Skeletal muscle cell (primary cell): ENCODE results near the gene FEM1A.
"Not testable (repeated sequence)": the region's sequence is repeated elsewhere in the genome, so short reads cannot be mapped to it uniquely, and the experiment has no call there.

Source experiments
- DNase-seq: peaks from one replicate; pipeline ENCODE4 v3.0.0-alpha.2; 2010; ENCODE audit warnings: low read depth
- H3K4me3 ChIP-seq: 2 replicates; pipeline ENCODE4 v1.5.1; 2011; ENCODE audit warnings: low read depth, mild to moderate bottlenecking, control low read depth, low read length, moderate library complexity

Gene FEM1A

DNA sequence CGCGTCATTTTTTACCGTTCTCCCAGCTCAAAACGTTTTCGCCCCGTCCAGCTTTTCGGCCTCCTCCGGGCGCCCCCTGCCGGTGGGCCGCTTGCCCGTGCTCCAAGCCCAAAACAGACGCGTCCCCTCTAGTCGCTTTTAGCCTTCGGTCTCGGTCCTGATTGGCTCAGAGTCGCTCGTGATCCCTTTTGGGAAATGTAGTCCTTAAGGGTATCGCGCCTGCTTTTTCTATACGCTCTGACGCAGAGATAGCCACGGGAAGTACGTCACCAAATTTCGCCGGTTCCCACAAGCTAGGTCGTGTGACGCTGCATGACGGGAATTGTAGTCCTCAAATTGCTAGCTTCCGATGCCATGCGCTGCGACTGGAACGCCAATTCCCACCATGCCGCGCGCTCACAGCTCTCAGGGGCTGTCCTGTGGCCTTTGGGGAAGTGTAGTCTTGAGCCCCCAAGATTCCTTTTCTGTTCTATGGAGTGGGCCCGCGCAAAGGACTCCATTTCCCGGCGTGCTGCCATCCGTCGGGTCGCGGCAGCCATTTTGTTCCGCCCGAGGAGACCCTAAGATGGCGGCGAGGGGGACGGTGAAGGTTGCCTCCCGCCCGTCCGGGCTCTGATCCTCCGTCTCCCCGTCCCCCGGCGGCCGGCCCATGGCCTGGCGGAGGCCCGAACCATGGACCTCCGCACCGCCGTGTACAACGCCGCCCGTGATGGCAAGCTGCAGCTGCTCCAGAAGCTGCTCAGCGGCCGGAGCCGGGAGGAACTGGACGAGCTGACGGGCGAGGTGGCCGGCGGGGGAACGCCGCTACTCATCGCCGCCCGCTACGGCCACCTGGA, at the start of gene FEM1A:
TSS of gene FEM1A (plus strand) at position 552 of the 836 bp plus-strand sequence. CDS start at position 673, 121 bp downstream.
- peak within 1 kb of the TSS; percentile 69 for H3K4me3 ChIP-seq
- DNase-seq, result peak; percentile 100

- H3K4me3 ChIP-seq, result no peak overlapping the region
- no peak for DNase-seq
These were observed 48.5 kb upstream of the FEM1A start for GRCh38 chr19:4742723-4743646.

DNA sequence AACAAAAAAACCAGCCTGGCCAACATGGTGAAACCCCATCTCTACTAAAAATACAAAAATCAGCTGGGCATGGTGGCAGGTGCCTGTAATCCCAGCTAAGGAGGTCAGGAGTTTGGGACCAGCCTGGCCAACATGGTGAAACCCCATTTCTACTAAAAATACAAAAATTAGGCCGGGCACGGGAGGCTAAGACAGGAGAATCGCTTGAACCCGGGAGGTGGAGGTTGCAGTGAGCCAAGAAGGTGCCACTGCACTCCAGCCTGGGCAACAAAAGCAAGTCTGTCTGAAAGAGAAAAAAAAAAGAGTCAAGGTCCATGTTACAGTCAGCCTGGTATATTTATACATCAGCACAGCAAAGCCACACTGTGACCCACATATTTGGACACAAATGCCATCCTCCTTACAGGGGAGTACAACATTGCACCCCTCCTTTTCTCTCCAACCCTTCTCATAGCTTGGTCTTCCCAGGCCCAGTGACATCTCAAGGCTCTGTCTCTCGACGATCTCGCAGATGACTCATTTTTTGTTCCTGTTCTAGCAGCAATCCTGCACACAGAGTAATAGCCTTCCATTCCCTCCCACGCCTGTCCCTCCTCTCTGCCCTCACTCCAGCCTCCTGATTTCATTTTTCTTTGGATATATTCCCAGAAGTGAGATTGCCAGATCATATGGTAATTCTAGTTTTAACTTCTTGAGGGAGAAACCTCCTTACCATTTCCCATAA, 46.9 kb upstream of the FEM1A start:
- DNase-seq, result peak; percentile 81
- no peak overlapping the region for H3K4me3 ChIP-seq

DNA sequence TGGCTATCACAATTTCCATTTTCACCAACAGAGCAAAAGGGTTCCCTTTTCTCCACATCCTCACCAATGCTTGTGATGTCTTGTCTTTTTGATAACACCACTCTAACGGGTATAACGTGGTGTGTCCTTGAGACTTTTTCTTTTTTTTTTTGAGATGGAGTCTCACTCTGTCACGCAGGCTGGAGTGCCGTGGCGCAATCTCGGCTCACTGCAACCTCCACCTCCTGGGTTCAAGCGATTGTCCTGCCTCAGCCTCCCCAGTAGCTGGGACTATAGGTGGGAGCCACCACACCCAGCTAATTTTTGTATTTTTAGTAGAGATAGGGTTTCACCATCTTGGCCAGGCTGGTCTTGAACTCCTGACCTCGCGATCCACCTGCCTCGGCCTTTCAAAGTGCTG, 46.4 kb upstream of the FEM1A start:
- DNase-seq, H3K4me3 ChIP-seq: not testable (repeated sequence)

- no peak for DNase-seq
- H3K4me3 ChIP-seq, result no peak overlapping the region
These were observed 45.5 kb upstream of the FEM1A start for GRCh38 chr19:4745986-4746385.

GRCh38 chr19:4748185-4748584, 43.3 kb upstream of the FEM1A start:
- H3K4me3 ChIP-seq, result no peak overlapping the region
- DNase-seq, result no peak

DNA sequence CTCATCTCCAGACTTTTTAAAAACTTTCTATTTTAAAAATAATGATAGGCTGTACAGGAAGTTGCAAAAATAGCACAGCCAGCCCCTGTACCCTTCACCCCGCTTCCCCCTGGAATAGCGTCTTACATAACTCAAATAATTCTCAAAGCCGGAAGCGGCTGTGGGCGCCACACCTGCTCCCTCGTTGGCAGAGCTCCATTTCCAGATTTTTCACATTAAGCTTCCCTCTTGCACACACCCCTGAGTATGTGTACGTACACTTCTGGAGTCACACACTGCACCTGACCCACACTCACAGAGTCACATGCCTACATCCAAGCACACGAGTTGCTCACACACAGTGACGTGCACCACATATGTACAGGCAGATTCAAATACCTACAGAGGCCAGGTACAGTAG, 42.9 kb upstream of the FEM1A start:
- H3K4me3 ChIP-seq, result no peak overlapping the region
- no peak for DNase-seq

- no peak for DNase-seq
These were observed 41.5 kb upstream of the FEM1A start for GRCh38 chr19:4749870-4750590.

DNA sequence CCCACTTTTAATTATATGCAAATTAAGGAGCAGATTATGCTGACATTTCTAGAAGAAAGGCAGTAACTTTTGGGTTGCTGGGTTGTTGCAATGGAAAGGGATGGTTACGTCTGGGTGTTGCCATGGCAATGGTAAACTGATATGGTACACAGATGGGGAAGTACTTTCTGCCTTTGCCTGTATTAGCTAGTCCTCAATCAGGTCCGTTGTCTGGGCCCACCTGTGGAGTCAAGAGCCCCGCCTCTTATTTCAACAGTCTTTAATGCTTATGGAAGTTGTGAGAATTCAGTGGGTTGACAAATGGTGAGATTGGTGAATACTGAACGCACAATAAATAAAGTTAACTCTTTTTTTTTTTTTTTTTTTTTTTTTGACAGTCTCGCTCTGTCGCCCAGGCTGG, 37.3 kb upstream of the FEM1A start:
- no peak for DNase-seq
- H3K4me3 ChIP-seq, result no peak overlapping the region

More at GRCh38 chr19:4749870-4750590, 41.5 kb upstream of the FEM1A start:
- no peak overlapping the region for H3K4me3 ChIP-seq

- no peak overlapping the region for H3K4me3 ChIP-seq
- DNase-seq, result no peak
These were observed 36.1 kb upstream of the FEM1A start for GRCh38 chr19:4755459-4755858.

- DNase-seq, result no peak
- no peak overlapping the region for H3K4me3 ChIP-seq
These were observed 33.5 kb upstream of the FEM1A start for GRCh38 chr19:4758082-4758481.

DNA sequence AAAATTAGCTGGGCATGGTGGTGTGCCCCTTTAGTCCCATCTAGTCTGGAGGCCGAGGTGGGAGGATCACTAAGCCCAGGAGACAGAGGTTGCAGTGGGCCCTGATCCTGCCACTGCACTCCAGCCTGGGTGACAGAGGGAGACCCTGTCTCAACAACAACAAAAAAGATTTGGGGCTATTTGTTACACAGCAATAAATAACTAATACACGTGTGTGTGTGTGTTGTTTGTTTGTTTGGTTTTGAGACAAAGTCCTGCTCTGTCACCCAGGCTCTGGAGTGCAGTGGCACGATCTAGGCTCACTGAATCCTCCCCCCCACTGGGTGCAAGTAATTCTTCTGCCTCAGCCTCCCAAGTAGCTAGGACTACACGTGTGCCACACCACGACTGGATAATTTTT, 32.9 kb upstream of the FEM1A start:
- no peak overlapping the region for H3K4me3 ChIP-seq
- DNase-seq, result no peak

DNA sequence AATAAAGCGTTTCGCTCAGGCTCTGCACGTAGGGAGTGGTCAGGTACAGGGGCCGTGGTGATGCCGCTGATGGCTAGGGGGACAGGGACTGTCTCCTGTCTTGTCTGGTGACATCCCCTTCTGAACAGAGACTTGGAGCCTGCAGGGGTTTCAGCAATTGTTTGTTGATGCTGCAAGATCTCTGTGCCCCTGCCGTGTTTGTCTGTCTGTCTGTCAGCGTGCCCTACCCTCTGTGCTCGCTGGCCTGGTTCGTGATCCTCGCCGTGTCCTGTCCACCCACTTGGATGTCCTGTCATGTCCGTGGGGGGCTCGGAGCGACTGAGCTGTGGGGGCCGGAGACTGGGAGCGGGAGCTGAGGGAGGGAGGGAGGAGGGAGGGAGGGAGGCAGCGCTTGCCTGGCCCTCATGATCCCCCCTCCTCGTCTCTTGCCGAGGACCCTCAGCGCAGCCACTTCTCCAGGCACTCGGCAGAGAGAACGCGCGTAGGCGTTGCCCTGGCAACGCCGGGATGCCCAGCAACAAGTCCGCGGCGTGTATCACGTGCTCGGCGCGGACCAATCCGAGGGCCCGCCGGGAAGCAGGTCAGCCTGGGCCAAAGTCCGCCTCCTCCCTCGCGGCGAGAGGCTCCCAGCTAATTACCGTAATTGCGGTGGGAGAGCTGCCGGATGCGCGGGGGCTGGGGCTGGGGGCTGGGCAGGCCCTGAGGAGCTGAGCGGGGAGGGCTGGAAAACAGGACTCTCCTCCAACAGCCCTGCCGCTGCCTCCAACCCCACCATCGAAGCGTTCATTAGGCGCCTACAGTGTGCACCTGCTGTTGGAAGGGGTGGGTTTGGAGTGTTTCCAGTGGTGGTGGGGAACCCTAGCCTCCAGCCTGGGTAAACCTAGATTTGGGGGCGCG, 31.9 kb upstream of the FEM1A start:
- DNase-seq, result peak; percentile 39
- H3K4me3 ChIP-seq, result peak overlapping the region; percentile 41

- peak overlapping the region; percentile 41 for H3K4me3 ChIP-seq
- no peak for DNase-seq
These were observed 31.3 kb upstream of the FEM1A start for GRCh38 chr19:4760285-4760650.

DNA sequence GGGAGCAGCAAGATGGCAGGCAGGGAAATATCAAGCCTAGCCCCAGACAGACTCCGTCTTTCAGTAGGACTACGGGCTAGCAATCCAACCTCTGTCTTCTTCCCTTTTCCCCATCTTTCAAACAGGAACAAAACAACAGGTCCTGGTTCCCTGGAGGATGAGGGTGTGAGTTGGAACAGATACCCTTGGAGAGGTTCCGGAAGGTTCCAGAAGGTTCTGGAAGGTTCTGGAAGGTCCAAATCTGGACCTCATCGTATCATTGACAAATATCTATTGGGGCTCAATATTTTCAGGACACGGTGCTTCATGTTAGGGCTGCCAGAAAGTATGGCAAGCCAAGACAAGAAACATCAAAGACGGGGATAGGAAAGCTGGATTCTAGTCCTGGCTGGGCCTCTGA, 28.5 kb upstream of the FEM1A start:
- no peak overlapping the region for H3K4me3 ChIP-seq
- DNase-seq, result no peak

GRCh38 chr19:4764393-4764660, 27.2 kb upstream of the FEM1A start:
- H3K4me3 ChIP-seq, result no peak overlapping the region
- no peak for DNase-seq

- no peak overlapping the region for H3K4me3 ChIP-seq
- DNase-seq, result peak; percentile 33
These were observed 22.4 kb upstream of the FEM1A start for GRCh38 chr19:4768934-4769777.

DNA sequence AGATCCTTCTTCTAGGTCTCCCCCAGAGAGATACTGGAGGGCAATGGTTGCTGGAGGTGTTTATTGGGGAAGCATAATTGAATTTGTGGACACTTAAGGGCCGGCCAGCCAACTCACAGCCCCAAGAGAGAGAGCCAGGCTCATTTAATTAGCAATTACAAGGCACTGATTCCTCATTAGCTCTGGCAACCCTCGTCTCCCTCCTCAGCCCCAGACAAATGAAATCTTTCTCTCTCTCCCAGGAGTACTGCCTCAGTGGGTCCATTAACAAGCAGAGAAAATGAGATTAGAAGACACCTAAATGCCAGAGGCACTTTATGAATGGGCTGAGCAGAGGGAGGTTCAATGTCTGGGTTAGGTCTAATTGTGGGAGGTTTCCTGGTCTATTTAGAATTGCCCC, 19.0 kb upstream of the FEM1A start:
- DNase-seq, result no peak

More for the DNA sequence above, 19.0 kb upstream of the FEM1A start:
- H3K4me3 ChIP-seq, result no peak overlapping the region
